Activated CD8-positive, alpha-beta memory T cell treated with anti-CD3 and anti-CD28 coated beads for 4 hours (primary cell): Measurements from ENCODE around the gene EVI5L.

Source experiments
- DNase-seq, 2 donors: peaks; one replicate each; pipeline ENCODE4 v3.0.0-alpha.2; 2020; ENCODE audit warnings: low read depth in 2 of 2

The EVI5L gene

DNA sequence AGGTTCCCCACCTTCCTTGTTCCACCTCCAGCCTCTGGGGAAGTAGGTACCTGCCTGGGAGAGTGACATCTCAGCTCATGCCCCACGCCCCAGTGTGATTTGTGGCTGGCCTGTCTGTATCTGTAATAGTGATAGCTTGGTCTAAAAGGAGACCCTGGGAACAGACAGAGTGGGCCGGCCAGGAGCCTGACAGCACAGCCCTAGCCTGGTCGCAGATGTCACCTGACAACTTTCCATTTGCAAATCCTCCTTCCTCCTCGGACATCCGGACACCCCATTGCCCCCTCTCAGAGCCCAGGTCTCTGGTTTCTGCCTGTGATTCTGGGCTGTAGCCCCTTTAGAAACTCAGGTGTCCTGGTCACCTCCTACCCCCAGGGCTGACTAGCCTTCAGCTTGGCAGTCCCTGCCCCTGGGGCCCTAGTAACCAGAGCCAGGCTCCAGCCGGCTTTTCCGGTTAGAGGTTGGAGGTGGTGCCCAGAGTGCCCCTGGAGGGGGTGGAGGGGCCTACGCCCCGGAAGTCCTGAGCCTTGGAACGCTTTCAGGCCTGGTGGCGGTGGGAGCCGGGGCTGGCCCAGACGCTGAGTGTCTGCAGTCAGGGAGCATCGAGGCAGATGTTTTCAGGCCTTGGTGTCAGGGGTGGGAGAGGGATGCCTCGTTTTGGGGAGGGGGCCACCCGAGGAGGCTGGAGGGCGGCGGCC lies 64.7 kb downstream of the EVI5L start:
- no peak for DNase-seq

DNA sequence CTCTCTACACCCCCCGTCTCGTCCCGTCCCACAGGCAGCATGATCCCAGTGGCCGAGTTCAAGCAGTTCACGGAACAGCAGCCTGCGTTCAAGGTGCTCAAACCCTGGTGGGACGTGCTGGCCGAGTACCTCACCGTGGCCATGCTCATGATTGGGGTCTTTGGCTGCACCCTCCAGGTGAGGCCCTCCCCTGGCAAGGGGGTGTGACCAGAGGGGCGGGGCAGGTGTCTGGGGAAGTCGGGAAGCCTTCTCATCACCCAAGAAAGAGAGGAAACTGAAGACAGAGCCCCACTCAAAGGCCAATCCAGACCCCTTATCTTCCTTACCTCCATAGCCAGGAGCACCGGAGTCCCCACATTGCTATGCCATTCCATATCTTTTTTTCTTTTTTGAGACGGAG lies 65.5 kb downstream of the EVI5L start:
- no peak for DNase-seq

DNA sequence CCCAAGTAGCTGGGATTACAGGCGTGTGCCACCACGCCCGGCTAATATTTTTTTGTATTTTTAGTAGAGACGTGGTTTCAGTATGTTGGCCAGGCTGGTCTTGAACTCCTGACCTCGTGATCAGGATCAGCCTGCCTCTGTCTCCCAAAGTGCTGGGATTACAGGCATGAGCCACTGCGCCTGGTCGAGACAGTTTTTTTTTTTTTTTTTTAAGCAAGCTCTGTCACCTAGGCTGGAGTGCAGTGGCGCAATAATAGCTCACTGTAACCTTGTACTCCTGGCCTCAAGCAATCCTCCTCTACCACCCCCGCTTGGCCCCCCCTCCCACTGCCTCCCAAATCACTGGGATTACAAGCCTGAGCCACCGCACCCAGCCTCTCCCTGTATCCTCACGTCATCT lies 67.3 kb downstream of the EVI5L start:
- no peak for DNase-seq

DNA sequence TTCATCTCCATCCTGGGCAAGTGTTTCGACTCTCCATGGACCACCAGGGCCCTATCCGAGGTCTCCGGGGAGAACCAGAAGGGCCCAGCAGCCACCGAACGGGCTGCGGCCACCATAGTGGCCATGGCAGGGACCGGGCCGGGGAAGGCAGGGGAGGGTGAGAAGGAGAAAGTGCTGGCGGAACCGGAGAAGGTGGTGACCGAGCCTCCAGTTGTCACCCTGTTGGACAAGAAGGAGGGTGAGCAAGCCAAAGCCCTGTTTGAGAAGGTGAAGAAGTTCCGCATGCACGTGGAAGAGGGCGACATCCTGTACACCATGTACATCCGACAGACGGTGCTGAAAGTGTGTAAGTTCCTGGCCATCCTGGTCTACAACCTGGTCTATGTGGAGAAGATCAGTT lies 68.9 kb downstream of the EVI5L start:
- DNase-seq: no peak

DNA sequence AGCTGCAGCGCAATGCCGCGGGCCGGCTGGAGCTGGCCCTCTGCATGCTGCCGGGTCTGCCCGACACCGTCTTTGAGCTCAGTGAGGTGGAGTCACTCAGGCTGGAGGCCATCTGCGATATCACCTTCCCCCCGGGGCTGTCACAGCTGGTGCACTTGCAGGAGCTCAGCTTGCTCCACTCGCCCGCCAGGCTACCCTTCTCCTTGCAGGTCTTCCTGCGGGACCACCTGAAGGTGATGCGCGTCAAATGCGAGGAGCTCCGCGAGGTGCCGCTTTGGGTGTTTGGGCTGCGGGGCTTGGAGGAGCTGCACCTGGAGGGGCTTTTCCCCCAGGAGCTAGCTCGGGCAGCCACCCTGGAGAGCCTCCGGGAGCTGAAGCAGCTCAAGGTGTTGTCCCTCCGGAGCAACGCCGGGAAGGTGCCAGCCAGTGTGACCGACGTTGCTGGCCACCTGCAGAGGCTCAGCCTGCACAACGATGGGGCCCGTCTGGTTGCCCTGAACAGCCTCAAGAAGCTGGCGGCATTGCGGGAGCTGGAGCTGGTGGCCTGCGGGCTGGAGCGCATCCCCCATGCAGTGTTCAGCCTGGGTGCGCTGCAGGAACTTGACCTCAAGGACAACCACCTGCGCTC lies 69.8 kb downstream of the EVI5L start:
- no peak for DNase-seq

DNA sequence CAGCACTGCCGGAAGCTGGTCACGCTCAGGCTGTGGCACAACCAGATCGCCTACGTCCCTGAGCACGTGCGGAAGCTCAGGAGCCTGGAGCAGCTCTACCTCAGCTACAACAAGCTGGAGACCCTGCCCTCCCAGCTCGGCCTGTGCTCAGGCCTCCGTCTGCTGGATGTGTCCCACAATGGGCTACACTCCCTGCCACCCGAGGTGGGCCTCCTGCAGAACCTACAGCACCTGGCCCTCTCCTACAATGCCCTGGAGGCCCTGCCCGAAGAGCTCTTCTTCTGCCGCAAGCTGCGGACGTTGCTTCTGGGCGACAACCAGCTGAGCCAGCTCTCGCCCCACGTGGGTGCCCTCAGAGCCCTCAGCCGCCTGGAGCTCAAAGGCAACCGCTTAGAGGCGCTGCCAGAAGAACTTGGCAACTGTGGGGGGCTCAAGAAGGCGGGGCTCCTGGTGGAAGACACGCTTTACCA lies 70.4 kb downstream of the EVI5L start:
- no peak for DNase-seq

DNA sequence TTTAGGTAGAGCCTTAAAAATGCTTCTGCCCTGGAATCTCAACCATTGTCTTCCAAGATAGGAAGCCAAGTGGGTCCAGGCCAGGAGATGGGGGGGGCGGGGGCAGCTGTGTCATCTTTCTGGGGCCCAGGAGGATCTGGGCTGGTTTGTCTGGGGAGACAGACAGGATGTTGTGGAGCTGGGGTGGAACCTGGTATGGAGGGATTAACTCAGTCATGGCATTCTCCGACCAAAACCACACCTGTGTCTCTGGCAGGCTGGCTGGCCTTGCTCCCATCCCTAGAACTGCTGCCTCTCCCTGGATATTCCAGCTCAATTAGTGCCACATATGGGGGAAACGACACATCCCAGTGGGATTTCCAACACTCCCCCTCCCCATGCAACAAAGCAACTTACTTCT lies 70.9 kb downstream of the EVI5L start:
- no peak for DNase-seq

DNA sequence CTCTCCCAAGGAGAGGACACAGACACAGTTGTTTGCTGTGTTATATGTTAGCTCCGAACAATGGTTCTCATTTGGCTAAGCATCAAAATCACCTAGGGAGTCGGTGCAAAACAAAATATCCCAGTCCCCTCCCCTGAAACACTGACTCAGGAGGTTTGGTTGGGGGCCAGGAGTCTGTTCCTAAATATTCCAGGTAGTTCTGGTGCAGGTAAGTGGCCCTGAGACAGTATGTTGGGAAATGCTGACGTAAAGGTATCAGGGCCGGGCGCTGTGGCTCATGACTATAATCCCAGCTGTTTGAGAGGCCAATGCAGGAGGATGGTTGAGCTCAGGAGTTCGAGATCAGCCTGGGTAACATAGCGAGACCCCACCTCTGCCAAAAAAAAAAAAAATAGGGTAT lies 71.3 kb downstream of the EVI5L start:
- DNase-seq: no peak

DNA sequence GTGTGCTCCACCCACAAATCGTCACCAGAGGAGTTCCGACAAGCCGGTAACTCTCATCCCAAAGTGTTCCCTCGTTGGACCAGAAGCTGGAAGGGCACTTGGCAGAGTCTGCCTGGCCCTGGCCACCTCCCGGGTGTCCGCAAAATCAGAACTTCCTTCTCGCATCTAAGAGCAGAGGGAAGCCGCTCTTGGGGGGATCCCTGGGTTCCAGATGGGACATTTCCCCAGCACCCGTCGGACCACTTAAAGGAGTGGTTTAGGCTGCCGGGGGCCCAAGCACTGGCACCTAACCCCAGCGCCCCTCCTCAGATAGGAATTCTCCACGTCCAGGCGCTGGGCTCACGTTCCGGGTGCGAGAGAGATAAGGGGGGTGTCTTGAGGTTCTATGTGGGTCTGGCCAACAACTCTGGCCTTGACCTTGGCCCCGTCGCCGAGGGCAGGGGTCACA lies 72.8 kb downstream of the EVI5L start:
- DNase-seq: no peak

DNA sequence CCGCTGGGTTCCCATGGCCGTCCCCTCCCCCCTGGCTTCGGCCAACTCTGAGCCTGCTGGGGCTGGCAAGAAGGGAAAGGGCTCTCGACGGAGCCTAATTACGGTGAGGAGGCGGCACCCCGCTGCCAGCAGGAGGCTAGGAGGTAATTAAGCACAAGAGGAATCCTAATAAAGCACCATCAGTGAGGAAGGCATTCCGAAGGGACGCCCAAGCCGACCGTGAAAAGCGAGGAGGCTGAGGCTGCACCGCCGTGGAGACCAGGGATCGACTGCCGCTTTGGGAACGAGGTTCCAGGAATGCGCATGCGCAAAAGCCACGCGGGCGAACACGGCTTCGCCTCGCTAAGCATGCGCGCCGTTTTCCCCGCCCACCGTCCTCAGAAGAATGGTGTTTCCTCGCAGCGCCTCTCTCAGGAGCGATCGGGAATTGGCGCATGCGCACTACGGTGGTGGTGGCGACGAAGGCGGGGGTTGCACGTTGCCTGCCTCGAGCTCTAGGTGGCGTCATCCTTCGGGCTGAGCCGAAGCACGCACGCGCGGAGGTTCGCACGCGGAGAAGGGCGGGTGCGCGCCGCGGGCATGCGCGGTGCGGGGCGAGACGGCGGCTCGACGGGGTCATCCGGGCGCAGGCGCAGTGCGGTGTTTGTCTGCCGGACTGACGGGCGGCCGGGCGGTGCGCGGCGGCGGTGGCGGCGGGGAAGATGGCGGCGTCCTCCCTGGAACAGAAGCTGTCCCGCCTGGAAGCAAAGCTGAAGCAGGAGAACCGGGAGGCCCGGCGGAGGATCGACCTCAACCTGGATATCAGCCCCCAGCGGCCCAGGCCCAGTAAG lies 73.4 kb downstream of the EVI5L start, which contains the start of gene MAP2K7:
Gene MAP2K7, plus strand, starts transcription at position 634 of the 830 bp plus-strand sequence. Its CDS starts 68 bp downstream, at position 702.
- DNase-seq: peak; percentile 100

DNA sequence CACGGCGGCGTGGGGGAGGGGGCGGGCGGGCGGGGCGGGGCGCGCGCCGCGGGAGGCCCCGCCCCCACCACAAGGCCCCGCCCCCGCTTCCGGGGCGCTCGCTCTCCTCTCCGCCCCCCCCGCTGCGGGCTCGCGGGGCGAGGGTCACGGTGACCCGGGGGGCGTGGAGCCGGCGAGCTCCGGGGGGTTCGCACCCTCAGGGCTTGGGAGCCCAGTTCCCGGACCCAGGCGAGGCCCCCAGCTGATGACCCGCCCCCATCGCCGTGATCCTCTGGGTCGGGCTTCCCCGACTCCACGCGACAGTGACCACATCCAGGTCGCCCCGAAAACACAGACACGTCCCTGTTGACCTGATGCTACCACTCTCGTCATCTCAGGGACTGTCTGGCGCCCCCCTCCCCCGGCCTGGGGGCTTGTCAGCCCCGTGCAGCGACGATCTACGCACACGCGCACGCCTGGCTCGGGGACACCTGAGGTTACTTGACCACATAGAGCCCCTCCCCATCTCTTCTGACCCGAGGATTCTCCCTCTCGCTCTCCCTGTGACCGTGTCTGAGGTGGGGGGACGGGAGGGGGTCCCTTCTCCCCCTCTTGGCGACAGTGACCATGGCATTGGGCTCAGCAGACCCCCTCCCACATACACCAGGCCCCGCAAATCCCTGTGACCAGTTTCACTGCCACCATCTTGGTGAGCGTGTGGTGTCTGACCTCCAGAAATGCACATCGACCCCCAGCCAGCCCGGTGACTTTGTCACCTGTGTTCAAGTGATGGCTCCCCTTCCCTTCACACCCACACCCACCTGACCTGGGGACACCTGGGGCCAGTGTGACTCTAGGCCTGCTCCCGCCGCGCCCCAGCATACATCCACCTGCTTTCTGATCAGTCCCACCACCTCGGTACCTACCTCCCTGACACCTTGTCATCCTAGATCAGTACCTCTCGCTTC lies 74.3 kb downstream of the EVI5L start:
- DNase-seq: peak; percentile 39 to 41

DNA sequence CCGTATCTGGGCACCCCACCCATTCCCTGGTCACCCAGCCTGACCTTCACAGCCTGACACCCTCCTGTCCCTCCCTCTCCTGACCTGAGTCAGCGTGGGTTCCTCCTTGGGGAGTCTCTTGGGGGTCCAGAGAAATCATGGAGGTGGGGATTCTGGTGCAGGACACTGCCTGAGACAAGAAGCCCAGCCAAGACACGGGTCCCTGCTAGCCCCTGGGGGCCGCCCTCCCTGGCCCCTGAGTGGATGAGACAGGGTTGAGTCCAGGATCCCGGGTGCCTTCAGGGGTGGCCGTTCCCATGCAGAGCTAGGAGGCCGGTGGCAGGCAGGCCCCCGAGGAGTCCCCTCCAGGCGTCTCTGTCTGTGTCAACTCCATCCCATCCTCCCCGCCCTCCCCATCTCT lies 75.2 kb downstream of the EVI5L start:
- DNase-seq: no peak

DNA sequence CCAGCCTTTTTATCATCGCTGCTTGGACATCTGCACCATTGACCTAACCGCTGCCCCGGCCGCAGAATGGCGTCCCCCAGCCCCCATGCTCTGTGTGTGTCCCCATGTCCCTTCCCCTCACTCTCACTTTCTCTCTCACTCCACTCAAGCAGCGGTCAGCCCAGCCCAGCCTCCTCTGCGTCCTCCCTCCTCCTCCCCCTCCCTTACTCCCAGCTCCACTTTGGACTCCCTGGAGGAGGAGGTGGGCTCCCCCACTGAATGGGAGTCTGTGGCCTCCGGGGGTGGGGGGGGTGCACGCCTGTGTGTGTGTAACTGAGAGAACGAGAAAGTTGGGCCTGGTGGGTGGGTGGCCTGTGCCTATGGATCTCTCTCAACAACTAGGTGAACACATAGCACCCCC lies 75.8 kb downstream of the EVI5L start:
- no peak for DNase-seq

DNA sequence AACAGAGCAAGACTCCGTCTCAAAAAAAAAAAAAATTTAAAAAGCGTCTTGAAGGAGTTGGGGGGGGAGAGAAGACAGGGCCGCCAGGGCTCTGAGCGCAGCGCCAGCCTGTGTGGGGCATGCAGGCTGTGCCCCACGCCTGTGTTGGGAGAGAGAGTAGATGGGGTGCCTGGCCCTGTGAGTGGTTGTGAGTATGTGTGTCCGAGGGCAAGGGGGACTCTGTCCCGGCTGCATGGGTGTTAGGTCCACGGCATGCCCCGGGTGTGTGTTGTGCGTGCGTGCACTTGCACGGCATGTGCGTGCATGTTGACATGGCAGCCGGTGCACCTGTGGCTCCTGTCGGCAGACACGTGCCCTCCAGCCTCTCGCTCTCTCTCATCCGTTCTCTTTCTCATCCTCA lies 77.1 kb downstream of the EVI5L start:
- DNase-seq: no peak

DNA sequence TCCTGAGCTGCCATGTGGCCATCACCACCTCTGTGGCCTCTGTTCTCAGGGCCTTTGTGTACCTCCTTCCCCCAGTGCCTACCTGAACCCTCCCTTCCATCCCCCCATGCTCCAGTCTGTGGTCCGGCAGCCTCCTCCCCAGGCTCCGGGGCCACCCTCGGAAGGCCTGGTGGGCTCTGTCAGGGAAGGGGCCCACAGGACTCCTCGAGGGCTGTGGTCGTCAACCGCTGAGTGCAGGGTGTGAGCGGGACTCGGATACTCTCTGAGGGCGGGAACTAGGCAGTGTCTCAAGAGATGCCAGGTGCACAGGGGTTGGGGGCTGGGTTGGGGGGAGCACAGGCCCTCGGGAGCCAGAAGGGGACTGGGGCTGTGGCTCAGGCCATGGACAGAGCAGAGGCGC lies 77.5 kb downstream of the EVI5L start:
- no peak for DNase-seq

DNA sequence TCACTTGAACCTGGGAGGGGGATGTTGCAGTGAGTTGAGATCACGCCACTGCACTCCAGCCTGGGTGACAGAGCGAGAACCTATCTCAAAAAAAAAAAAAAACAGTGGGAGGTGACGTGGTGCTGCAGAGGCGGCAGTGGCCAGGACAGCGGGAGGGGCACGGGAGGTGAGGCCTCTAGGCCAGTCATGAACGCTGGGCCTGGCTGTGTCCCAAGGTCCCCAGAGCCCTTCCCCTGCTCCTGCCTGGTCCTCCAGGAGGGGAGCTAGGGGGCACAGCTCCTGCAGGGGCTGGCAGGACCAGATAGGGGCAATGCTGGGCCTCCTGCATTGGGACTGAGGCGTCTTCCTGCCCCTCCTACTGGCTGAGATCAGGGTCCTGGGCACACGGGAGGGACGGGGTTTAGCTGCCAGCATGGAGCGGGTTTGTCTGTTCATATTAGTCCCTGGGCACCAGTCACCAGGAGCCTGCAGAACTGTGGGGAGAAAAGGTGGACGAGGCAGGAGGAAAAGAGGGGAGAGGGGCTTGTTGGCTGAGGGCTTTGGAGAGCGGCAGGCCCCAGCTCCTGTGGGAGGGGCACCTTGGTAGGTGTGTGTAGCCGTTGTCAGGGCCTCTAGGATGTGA lies 78.2 kb downstream of the EVI5L start:
- no peak for DNase-seq

DNA sequence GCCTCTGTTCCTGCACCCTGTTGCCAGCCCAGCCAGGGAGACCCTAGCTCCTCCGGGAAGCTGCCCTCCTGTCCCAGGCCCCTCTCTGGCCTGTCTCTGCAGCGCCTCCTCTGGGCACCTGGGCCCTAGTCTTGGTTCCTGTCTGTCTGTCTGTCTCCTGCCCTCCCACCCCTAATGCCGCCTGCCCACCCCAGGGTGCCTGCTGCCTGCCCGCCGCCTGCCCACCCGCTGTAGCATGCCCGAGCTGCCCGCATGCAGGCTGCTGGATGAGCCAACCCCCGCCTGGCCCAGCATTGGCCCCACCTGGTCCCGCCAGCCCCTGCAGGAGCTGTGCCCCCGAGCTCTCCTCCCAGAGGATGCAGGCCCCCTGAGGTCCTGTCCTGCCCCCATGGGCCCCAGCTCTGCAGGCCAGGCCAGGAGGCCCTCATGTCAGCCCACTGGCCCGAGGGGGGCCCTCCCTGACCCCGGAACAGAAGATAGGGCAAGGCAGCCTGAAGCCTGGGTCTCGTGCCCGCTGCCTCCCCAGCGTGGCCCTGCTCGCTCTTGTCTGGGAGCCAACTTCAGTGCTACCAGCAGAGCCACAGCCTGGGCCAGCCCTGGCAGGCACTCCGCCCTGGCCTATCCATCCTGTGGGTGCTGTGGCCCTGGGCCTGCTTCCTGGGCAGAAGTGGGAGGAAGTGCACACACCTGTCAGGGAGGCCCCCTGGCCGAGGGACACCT lies 78.9 kb downstream of the EVI5L start:
- DNase-seq: no peak

DNA sequence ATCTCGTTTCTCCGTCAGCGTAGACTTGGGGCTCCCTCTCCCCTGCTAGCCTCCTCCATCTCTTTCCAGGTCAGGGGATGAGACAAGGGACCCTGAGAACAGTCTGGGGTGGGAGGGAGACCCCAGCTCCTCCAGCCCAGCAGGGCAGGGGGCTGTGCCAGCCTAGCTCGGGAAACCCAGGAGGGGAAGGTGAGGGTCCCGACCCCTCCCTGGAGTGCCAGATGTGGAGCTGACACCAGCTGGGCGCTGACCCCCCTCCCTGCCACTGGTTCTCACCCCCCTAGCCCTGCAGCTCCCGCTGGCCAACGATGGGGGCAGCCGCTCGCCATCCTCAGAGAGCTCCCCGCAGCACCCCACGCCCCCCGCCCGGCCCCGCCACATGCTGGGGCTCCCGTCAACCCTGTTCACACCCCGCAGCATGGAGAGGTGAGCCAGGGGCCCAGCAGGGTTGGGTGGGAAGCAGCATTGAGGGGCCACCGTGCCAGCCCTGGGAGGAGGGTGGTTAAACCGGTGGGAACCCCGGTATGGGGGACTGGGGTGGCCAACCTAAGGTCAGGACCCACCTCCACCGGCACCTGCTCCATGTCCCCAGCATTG lies 79.6 kb downstream of the EVI5L start:
- no peak for DNase-seq

DNA sequence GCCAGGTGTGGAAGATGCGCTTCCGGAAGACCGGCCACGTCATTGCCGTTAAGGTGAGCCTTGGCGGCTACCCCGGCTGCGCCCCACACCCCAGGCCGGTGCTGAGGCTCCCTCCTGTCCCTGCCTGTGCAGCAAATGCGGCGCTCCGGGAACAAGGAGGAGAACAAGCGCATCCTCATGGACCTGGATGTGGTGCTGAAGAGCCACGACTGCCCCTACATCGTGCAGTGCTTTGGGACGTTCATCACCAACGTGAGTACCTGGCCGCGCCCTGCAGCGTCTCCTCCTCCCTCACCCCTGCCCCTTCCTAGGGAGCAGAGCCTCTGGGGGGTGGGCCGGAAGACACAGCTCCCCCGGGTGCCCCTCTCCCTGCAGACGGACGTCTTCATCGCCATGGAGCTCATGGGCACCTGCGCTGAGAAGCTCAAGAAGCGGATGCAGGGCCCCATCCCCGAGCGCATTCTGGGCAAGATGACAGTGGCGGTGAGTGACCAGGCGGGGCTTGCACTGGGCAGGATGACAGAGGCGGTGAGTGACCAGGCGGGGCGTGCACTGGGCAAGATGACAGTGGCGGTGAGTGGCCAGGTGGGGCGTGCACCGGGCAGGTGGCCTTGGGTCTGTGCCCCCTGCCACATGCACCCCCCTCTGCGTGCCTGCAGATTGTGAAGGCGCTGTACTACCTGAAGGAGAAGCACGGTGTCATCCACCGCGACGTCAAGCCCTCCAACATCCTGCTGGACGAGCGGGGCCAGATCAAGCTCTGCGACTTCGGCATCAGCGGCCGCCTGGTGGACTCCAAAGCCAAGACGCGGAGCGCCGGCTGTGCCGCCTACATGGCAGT lies 80.5 kb downstream of the EVI5L start:
- no peak for DNase-seq
